Measurements from ENCODE around the gene ATG3. TPM values are rescaled to one million over a fixed set of nuclear protein-coding genes. Genes with fewer than 3 reads are reported as not detected.
A peak's percentile ranks its signal among the peaks of the same experiment; 100 is the strongest.
"Not testable (repeated sequence)": the region's sequence is repeated elsewhere in the genome, so short reads cannot be mapped to it uniquely, and the experiment has no call there.

ATG3 gene
- total and polyA plus RNA-seq, 2 donors: 39.0 to 53.2 TPM

GRCh38 chr3:112582244-112582874, 20.6 kb upstream of the ATG3 start:
- 71% methylated on average over 2 of the region's 2 CpGs for WGBS
- Histone ChIP-seq H3K4me1 (ENCODE audit: insufficient read depth) (no peaks in the 10 kb centered on the region), H3K27ac (ENCODE audit: low read depth) (no peak overlapping the region), H3K36me3 (ENCODE audit: insufficient read depth) (peaks cover 6% of the 10 kb centered on the region), H3K4me3 (ENCODE audit: low read depth, low read length) (no peak overlapping the region)
- DNase-seq (ENCODE audit: extremely low spot score): no peak

DNA sequence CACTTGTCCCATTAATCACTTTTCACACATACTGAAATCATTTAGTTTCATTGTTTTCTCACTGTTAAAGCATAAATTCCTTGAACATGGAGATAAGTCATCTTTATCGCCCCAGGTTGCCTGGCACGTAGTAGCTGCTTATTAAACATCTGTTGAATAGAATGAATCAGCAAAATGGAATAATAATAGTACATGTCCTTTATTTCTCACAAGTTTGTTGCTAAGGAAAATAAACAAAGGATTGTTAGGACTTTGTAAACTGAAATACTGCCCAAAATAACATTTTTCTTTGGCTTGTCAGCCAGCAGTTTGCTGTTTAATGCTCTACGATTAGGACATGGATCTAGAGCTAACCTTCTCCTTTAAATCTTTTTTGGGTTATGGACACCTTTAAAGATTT, 17.9 kb upstream of the ATG3 start:
- Histone ChIP-seq H3K4me1 (ENCODE audit: insufficient read depth) (no peaks in the 10 kb centered on the region), H3K27ac (ENCODE audit: low read depth) (no peak overlapping the region), H3K4me3 (ENCODE audit: low read depth, low read length) (no peak overlapping the region), H3K36me3 (ENCODE audit: insufficient read depth) (peaks cover 6% of the 10 kb centered on the region)
- 75% methylated on average over 3 of the region's 3 CpGs for WGBS
- DNase-seq (ENCODE audit: extremely low spot score): no peak

DNA sequence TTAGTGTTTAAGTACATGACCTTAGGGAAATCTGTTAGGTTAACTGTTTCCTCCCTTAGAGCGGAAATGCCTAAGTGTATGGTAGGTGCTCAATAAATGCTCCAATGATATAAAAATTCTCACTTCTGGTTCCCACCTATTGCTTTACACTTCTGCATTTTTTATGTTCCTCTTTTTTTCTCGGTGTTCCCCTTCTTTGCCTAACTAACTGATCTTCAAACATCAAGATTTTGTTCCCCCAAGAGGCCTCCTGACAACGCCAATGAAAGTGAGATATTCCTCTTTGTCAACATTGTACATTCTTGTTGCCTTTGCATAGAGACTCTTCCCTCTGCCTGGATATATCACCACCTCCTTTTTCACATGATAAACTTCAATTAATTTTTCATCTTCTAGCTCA, 17.5 kb upstream of the ATG3 start:
- Histone ChIP-seq H3K4me3 (ENCODE audit: low read depth, low read length) (no peak overlapping the region), H3K27ac (ENCODE audit: low read depth) (no peak overlapping the region), H3K36me3 (ENCODE audit: insufficient read depth) (peaks cover 4% of the 10 kb centered on the region), H3K4me1 (ENCODE audit: insufficient read depth) (no peaks in the 10 kb centered on the region)
- no peak for DNase-seq (ENCODE audit: extremely low spot score)
- WGBS: 88% methylated on average over 3 of the region's 3 CpGs

DNA sequence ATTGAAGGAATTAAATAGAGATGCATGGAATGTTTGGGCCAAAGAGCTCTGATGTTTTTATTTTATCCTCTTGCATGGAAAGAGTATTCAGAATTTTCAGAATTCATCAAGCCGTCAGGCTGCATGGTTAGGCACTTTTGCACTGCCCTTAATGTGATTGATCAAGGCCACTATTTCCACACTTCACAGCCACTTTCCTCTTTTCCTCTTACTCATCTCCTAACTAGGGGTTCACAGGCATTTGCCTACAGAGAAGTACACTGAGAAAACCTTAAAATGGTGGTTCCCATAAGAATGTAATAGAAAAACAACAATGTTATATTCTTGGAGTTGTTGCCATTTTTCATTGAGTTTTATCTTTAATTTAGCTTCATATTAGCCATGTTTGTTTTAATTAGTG, 10.9 kb upstream of the ATG3 start:
- Histone ChIP-seq H3K36me3 (ENCODE audit: insufficient read depth) (peaks cover under 1% of the 10 kb centered on the region), H3K27ac (ENCODE audit: low read depth) (no peak overlapping the region), H3K4me3 (ENCODE audit: low read depth, low read length) (no peak overlapping the region), H3K4me1 (ENCODE audit: insufficient read depth) (no peaks in the 10 kb centered on the region)
- no peak for DNase-seq (ENCODE audit: extremely low spot score)
- 95% methylated on average over 1 of the region's 1 CpG for WGBS

DNA sequence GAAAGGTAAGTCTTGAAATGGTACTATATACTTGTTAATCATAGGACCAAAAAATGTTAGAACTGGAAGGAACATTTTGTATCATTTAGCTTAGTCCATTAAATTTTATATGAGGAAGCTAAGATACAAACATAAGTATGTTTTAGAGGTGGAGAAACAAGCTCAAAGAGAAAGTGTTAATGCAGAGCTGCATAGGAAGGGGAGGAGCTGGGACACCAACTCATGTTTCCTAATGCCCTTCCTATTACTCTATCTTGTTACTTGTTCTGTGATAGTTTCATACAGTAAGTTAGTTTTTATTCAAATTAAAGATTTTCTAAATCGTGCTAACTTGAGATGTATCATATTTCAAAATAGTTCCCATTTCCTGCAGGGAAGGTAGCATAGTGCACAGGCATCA, 7.5 kb upstream of the ATG3 start:
- H3K36me3 ChIP-seq (ENCODE audit: insufficient read depth): peaks cover 2% of the 10 kb centered on the region
- 37% methylated on average over 1 of the region's 1 CpG for WGBS
- no peak overlapping the region for H3K4me3 ChIP-seq (ENCODE audit: low read depth, low read length)
- DNase-seq (ENCODE audit: extremely low spot score): no peak
- H3K27ac ChIP-seq (ENCODE audit: low read depth): no peak overlapping the region
- H3K4me1 ChIP-seq (ENCODE audit: insufficient read depth): no peaks in the 10 kb centered on the region

DNA sequence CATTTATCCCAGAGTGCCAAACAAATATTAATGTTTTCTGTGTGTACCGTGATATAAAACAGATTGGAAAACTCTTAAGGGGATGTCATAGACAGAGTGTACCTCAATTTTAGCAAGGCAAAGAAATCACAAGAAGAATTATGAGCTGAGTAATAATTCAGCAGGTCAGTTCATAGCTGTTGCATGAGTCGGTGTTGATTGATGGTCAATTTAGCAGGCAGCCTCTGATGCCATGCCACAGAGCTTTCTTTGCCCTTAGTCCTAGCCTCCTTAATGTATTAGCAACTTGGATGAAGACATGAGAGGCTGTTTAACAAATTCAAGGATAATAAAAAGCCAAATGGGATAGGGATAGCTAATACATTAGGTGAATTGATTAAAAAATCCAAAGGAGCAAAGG, 6.9 kb upstream of the ATG3 start:
- Histone ChIP-seq H3K36me3 (ENCODE audit: insufficient read depth) (peaks cover 2% of the 10 kb centered on the region), H3K27ac (ENCODE audit: low read depth) (no peak overlapping the region), H3K4me1 (ENCODE audit: insufficient read depth) (no peaks in the 10 kb centered on the region), H3K4me3 (ENCODE audit: low read depth, low read length) (no peak overlapping the region)
- no peak for DNase-seq (ENCODE audit: extremely low spot score)
- 93% methylated on average over 2 of the region's 2 CpGs for WGBS

GRCh38 chr3:112564940-112565305, 3.2 kb upstream of the ATG3 start:
- Histone ChIP-seq H3K27ac (ENCODE audit: low read depth) (no peak overlapping the region), H3K36me3 (ENCODE audit: insufficient read depth) (peaks cover 2% of the 10 kb centered on the region), H3K4me1 (ENCODE audit: insufficient read depth) (no peaks in the 10 kb centered on the region), H3K4me3 (ENCODE audit: low read depth, low read length) (no peak overlapping the region)
- no peak for DNase-seq (ENCODE audit: extremely low spot score)

DNA sequence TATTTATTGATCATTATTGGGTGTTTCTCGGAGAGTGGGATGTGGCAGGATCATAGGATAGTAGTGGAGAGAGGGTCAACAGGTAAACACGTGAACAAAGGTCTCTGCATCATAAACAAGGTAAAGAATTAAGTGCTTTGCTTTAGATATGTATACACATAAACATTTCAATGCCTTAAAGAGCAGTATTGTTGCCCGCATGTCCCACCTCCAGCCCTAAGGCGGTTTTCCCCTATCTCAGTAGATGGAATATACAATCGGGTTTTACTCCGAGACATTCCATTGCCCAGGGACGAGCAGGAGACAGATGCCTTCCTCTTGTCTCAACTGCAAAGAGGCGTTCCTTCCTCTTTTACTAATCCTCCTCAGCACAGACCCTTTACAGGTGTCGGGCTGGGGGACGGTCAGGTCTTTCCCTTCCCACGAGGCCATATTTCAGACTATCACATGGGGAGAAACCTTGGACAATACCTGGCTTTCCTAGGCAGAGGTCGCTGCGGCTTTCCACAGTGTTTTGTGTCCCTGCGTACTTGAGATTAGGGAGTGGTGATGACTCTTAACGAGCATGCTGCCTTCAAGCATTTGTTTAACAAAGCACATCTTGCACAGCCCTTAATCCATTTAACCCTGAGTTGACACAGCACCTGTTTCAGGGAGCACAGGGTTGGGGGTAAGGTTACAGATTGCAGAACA, 2.6 kb upstream of the ATG3 start:
- WGBS: 74% methylated on average over 13 of the region's 15 CpGs
- not testable (repeated sequence) for H3K36me3 ChIP-seq (ENCODE audit: insufficient read depth); H3K27ac ChIP-seq (ENCODE audit: low read depth); DNase-seq (ENCODE audit: extremely low spot score); H3K4me3 ChIP-seq (ENCODE audit: low read depth, low read length); H3K4me1 ChIP-seq (ENCODE audit: insufficient read depth)

GRCh38 chr3:112561484-112561733, 353 bp downstream of the ATG3 start:
- Histone ChIP-seq H3K4me3 (ENCODE audit: low read depth, low read length) (peak overlapping the region; percentile 73), H3K36me3 (ENCODE audit: insufficient read depth) (no peaks in the 10 kb centered on the region), H3K4me1 (ENCODE audit: insufficient read depth) (no peaks in the 10 kb centered on the region), H3K27ac (ENCODE audit: low read depth) (peak overlapping the region; percentile 90)
- DNase-seq (ENCODE audit: extremely low spot score): peak; percentile 2
- under 1% methylated on average over 29 of the region's 29 CpGs for whole genome bisulfite sequencing

- Histone ChIP-seq H3K4me1 (ENCODE audit: insufficient read depth) (no peaks in the 10 kb centered on the region), H3K4me3 (ENCODE audit: low read depth, low read length) (peak overlapping the region; percentile 73), H3K36me3 (ENCODE audit: insufficient read depth) (no peaks in the 10 kb centered on the region), H3K27ac (ENCODE audit: low read depth) (peak overlapping the region; percentile 90)
- WGBS: under 1% methylated on average over 29 of the region's 29 CpGs
- peak; percentile 78 for DNase-seq (ENCODE audit: extremely low spot score)
These were observed 860 bp downstream of the ATG3 start for GRCh38 chr3:112560721-112561483.

DNA sequence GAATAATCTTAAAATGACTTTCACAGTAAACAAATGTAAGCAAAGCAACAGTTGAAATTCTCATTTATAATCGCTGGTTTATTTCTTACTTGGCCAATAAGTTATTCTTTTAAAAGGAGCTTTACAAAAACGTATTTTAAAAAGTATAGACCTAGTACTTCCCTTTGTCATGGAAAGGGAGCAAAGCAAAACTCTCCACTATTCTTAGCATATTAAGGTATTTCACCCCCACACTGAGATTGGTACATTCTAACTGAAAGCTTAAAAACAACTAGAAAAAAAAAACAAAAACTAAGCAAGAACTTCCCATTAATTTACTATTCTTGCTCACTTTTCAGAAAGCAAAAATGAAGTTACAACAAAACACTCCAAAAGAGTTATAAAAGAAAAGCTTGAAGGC, 1.5 kb downstream of the ATG3 start:
- Histone ChIP-seq H3K36me3 (ENCODE audit: insufficient read depth) (no peaks in the 10 kb centered on the region), H3K27ac (ENCODE audit: low read depth) (no peak overlapping the region), H3K4me3 (ENCODE audit: low read depth, low read length) (no peak overlapping the region), H3K4me1 (ENCODE audit: insufficient read depth) (no peaks in the 10 kb centered on the region)
- 25% methylated on average over 2 of the region's 2 CpGs for WGBS
- no peak for DNase-seq (ENCODE audit: extremely low spot score)

- 81% methylated on average over 1 of the region's 1 CpG for WGBS
- Histone ChIP-seq H3K36me3 (ENCODE audit: insufficient read depth) (no peaks in the 10 kb centered on the region), H3K4me1 (ENCODE audit: insufficient read depth) (no peaks in the 10 kb centered on the region), H3K4me3 (ENCODE audit: low read depth, low read length) (no peak overlapping the region), H3K27ac (ENCODE audit: low read depth) (no peak overlapping the region)
- DNase-seq (ENCODE audit: extremely low spot score): no peak
These were observed 3.8 kb downstream of the ATG3 start for GRCh38 chr3:112557976-112558375.

DNA sequence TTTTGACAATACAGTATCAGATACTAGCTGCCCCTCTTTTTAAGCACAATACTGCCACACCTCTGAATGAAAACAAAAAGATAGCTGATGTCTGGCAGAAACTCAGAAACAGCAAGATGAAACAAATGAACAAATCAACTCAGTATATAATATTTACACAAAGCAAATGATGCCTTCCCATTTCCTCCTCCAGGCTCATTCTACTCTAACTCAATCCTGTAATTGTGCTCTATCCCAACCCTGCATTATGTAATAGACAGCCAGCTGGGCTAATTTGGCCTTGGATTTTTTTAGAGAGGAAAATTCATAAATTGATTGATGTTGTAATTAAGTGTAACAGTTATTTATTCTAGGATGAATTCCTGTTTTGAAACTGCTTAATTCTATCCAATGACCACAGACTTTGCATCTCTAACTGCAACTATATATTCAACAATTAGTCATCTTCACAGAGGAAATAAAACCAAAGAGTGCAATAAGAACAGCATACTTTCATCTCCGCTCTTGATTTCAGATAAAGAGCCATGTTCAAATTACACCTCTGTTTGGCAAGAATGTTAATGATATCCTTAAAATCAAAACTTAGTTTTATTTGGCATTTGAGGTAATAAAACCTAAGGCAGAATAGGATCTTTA, 6.1 kb downstream of the ATG3 start:
- no peak for DNase-seq (ENCODE audit: extremely low spot score)
- WGBS: 78% methylated on average over 1 of the region's 1 CpG
- no peak overlapping the region for H3K27ac ChIP-seq (ENCODE audit: low read depth)
- H3K36me3 ChIP-seq (ENCODE audit: insufficient read depth): no peaks in the 10 kb centered on the region
- no peaks in the 10 kb centered on the region for H3K4me1 ChIP-seq (ENCODE audit: insufficient read depth)
- H3K4me3 ChIP-seq (ENCODE audit: low read depth, low read length): no peak overlapping the region

GRCh38 chr3:112550859-112551258, 10.9 kb downstream of the ATG3 start:
- Histone ChIP-seq H3K27ac (ENCODE audit: low read depth) (no peak overlapping the region), H3K36me3 (ENCODE audit: insufficient read depth) (peaks cover 2% of the 10 kb centered on the region), H3K4me3 (ENCODE audit: low read depth, low read length) (no peak overlapping the region), H3K4me1 (ENCODE audit: insufficient read depth) (no peaks in the 10 kb centered on the region)
- 27% methylated on average over 1 of the region's 1 CpG for WGBS
- no peak for DNase-seq (ENCODE audit: extremely low spot score)

All from urinary bladder (tissue), 4 donors.